ENCODE measurements around the gene CMIP. TPM values are rescaled to one million over a fixed set of nuclear protein-coding genes. Genes with fewer than 3 reads are reported as not detected.

The CMIP gene
- polyA plus RNA-seq, 1 experiment = 2.7 TPM

DNA sequence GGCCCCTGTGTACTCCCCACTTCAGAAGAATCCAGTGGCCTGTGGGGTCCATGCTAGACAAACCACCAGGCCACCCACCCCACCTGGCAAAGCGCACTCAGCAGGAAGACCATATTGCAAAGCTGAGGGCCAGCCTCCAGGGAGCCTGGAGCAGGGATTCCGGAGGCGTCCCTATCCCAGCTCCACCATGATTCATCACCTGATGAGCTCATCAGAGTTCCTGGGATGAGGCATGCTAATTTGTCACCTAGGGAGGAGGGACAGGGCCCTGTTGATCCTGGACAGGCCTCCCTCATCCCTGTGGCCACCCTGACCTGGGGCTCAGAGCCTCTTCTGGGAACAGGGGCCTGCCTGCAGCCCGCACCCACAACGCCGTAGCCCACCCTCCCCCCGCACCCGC, 202.9 kb downstream of the CMIP start:
- no peak overlapping the region for H3K4me3 ChIP-seq (ENCODE audit: low read depth, low read length)

DNA sequence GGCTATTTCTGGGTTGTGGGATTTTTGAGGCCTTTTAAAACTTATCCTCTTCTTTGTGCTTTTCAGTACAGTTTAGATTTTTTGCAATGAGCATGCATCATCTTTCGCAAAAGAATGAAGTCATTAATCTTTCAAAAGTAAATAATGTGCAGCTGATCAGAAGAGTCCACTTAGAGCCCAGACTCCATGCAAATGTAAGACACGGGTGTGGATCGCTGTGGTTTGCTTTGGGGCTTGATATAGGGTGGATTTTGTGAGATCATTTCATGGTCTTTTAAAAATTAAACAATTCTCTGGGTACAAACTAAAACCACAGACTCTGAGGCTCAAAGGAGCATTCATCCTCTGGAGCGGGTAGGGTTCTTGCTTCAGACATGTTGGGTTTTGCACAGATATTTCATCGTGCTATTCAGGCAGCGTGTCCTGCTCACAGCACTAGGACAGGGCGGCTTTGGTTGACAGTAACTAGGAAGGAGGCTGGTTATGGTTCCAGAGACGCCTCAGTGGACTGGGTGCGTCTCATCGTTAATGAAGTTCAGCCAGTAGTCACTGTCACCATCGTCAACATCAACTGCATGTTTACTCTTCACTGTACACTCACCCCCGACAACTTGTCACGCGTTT, 205.1 kb downstream of the CMIP start:
- DNase-seq (ENCODE audit: low read depth, low spot score) = no peak
- Histone ChIP-seq H3K27me3 (ENCODE audit: control insufficient read depth, insufficient read depth, low read length) (no peaks in the 10 kb centered on the region), H3K9me3 (ENCODE audit: control insufficient read depth, insufficient read depth, low read length) (peaks cover 9% of the 10 kb centered on the region; the same call in 1 of the 2 replicates), H3K27ac (ENCODE audit: low read depth, low read length) (no peak overlapping the region), H3K4me3 (ENCODE audit: low read depth, low read length) (no peak overlapping the region)
- ChIA-PET CTCF (no interaction called here), POLR2A (no interaction called here)
- TF ChIP-seq, protein P1, sequence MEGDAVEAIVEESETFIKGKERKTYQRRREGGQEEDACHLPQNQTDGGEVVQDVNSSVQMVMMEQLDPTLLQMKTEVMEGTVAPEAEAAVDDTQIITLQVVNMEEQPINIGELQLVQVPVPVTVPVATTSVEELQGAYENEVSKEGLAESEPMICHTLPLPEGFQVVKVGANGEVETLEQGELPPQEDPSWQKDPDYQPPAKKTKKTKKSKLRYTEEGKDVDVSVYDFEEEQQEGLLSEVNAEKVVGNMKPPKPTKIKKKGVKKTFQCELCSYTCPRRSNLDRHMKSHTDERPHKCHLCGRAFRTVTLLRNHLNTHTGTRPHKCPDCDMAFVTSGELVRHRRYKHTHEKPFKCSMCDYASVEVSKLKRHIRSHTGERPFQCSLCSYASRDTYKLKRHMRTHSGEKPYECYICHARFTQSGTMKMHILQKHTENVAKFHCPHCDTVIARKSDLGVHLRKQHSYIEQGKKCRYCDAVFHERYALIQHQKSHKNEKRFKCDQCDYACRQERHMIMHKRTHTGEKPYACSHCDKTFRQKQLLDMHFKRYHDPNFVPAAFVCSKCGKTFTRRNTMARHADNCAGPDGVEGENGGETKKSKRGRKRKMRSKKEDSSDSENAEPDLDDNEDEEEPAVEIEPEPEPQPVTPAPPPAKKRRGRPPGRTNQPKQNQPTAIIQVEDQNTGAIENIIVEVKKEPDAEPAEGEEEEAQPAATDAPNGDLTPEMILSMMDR (IDR thresholded peaks at IDR 0.05; ENCODE audit: low read depth, low read length) = no peak

More for the DNA sequence above, 202.9 kb downstream of the CMIP start:
- DNase-seq (ENCODE audit: low read depth, low spot score) = no peak
- ChIA-PET CTCF (no interaction called here), POLR2A (no interaction called here)
- TF ChIP-seq, protein P1 (IDR thresholded peaks at IDR 0.05; ENCODE audit: low read depth, low read length) = no peak
- Histone ChIP-seq H3K27me3 (ENCODE audit: control insufficient read depth, insufficient read depth, low read length) (no peaks in the 10 kb centered on the region), H3K9me3 (ENCODE audit: control insufficient read depth, insufficient read depth, low read length) (peaks cover 9% of the 10 kb centered on the region; the same call in 1 of the 2 replicates), H3K27ac (ENCODE audit: low read depth, low read length) (no peak overlapping the region)

DNA sequence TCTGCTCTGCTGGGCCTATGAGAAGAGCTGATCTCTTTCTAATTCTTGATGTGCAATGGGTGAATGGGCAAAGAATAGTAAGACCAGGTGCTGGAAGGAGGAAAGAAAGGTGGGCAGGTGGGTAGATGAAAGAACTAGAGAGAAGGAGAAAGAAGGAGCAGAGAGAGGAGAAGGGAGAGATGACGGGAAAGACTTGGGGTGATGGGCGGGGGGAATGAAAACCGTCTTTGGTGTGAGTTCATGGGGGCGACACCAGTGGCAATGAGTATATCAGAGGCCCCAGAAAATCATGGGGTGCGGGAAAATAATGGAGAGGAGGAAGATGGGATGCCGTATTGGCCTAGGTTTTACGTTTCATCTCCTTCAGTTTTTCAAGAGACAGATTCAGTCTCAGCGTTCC, 205.7 kb downstream of the CMIP start:
- POLR2A ChIA-PET = no interaction called here
- H3K4me3 ChIP-seq (ENCODE audit: low read depth, low read length) = no peak overlapping the region
- H3K27me3 ChIP-seq (ENCODE audit: control insufficient read depth, insufficient read depth, low read length) = no peaks in the 10 kb centered on the region
- TF ChIP-seq, protein P1 (IDR thresholded peaks at IDR 0.05; ENCODE audit: low read depth, low read length) = no peak
- H3K9me3 ChIP-seq (ENCODE audit: control insufficient read depth, insufficient read depth, low read length) = peaks cover 7% of the 10 kb centered on the region; the same call in 1 of the 2 replicates
- H3K27ac ChIP-seq (ENCODE audit: low read depth, low read length) = no peak overlapping the region
- no peak for DNase-seq (ENCODE audit: low read depth, low spot score)
- CTCF ChIA-PET = no interaction called here

DNA sequence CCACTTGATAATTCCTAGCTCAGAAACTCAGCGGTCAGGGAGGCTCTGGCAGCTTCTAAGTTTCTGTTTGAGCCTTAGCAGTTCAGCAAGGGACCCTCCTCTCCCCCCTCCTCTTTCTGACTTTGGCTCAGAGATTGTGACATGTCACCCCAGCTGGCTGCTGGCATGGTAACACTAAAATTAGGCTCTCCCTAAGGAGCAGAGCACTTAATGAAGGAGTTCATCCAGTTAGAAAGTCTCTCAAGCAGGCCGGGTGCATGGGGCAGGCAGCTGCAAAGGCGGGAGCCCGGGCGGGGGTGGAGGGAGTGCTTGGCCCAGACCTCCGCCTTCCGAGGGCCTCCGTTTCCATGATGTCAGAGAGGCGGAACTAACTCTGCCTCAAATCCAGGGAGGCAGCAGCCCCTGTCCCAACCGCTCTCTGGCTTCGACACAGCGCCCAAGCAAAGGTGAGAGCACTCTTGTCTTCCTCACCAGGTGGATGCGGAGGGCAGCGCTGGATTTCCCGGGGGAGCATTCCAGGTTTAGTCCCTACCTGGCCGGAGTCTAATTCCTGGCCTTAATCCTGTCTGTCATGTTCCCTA, 206.5 kb downstream of the CMIP start:
- no peaks in the 10 kb centered on the region for H3K27me3 ChIP-seq (ENCODE audit: control insufficient read depth, insufficient read depth, low read length)
- no peak overlapping the region for H3K4me3 ChIP-seq (ENCODE audit: low read depth, low read length)
- ChIA-PET POLR2A (no interaction called here), CTCF (interaction anchor here (0.9 kb wide), 1 partner anchor 79 kb away, joined by 3 read pairs; no protein-coding TSS in a partner anchor)
- TF ChIP-seq, protein P1 (IDR thresholded peaks at IDR 0.05; ENCODE audit: low read depth, low read length) = no peak
- peaks cover 4% of the 10 kb centered on the region; the same call in 1 of the 2 replicates for H3K9me3 ChIP-seq (ENCODE audit: control insufficient read depth, insufficient read depth, low read length)
- no peak overlapping the region for H3K27ac ChIP-seq (ENCODE audit: low read depth, low read length)
- DNase-seq (ENCODE audit: low read depth, low spot score) = no peak
